GM10248 (cell line): ENCODE data around the gene KDM5B.

Source experiments
- CTCF ChIA-PET: fragments of 300-600 bp; sonication (Branson Sonifier 250); formaldehyde crosslinking; extraction: SDS; loops from one replicate; lab custom pipeline; 2021; ENCODE audit warnings: antibody characterized with exemption; lab: Yijun Ruan, JAX
- POLR2A ChIA-PET: fragments of 350-650 bp; sonication (Branson Sonifier 250); formaldehyde crosslinking; extraction: SDS; loops from one replicate; lab custom pipeline; 2020; ENCODE audit warnings: antibody characterized with exemption; lab: Yijun Ruan, JAX
- DNase-seq: peaks from one replicate; pipeline ENCODE4 v3.0.0; 2012; ENCODE audit errors: extremely low spot score
- TF ChIP-seq, protein P1 (sequence below): IDR thresholded peaks from 2 replicates; pipeline ENCODE4 v1.5.1; 2012; ENCODE audit warnings: mild to moderate bottlenecking, low read depth; ENCODE audit errors: extremely low read depth, missing control alignments, control extremely low read depth

The KDM5B gene

DNA sequence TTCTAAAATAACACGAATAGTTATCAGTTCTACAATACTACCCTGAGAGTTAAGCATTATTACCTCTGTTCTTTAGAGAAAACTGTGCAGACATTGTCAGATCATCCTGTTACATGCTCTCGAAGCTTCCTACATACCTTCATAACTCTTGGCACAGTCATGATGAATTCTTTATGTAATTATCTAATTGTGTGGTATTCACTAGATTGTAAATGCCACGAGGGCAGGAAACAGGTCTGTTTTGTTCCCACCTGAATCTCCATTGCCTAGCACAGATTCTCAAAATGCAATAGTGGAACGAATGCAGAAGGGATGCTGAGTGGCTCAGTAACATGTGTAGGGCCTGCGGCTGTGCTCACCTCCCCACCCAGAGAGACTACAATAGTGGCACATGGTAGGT is 101.4 kb downstream of the KDM5B start:
- CTCF ChIA-PET, result no interaction called here
- POLR2A ChIA-PET, result no interaction called here
- no peak for DNase-seq
- TF ChIP-seq, protein P1, sequence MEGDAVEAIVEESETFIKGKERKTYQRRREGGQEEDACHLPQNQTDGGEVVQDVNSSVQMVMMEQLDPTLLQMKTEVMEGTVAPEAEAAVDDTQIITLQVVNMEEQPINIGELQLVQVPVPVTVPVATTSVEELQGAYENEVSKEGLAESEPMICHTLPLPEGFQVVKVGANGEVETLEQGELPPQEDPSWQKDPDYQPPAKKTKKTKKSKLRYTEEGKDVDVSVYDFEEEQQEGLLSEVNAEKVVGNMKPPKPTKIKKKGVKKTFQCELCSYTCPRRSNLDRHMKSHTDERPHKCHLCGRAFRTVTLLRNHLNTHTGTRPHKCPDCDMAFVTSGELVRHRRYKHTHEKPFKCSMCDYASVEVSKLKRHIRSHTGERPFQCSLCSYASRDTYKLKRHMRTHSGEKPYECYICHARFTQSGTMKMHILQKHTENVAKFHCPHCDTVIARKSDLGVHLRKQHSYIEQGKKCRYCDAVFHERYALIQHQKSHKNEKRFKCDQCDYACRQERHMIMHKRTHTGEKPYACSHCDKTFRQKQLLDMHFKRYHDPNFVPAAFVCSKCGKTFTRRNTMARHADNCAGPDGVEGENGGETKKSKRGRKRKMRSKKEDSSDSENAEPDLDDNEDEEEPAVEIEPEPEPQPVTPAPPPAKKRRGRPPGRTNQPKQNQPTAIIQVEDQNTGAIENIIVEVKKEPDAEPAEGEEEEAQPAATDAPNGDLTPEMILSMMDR, result no peak

DNA sequence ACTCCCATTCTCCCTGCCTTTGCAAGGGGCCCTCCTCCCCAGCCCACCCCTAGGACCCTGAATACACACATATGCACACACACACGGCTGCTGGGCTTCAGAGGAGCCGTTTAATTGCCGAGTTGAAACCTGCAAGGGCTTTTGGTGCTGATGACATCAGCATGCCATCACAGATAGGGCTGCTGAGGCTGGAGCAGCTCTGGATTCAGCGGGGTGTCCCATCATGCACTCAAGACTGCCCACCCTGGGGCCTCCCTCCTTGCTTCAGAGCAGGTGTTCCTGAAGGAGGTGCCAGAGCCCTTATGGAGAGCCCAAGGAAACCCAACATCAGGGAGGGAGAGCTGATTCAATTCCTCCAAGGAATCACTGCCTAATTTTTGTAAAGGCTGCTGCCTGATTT is 103.6 kb downstream of the KDM5B start:
- TF ChIP-seq, protein P1, result no peak
- DNase-seq, result no peak
- ChIA-PET POLR2A (no interaction called here), CTCF (interaction anchor here (1.0 kb wide), 1 partner anchor 14 kb away, joined by 3 read pairs; no protein-coding TSS in a partner anchor)

DNA sequence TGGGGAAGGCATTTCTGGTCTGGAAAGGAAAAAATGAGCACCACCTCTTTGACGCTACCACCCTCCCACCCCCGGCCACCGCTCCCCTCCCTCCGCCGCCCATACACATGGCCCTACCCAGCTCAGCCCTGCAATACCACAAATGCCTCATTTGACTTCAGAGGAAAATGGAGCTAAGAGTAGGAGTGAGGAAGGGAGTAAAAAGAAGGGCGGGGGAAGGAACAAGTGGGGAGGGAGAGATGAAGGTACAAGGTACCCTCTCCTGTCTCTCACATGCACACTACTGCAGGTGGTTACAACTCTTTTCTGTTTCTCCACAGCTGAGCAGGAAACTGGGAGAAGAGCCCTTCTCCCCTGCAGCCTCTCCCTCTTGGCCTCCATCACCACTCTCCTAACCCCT is 105.0 kb downstream of the KDM5B start:
- CTCF ChIA-PET, result interaction anchor here (1.0 kb wide), 2 partner anchors 9 to 10 kb away, joined by 3 read pairs; no protein-coding TSS in a partner anchor
- no peak for DNase-seq

DNA sequence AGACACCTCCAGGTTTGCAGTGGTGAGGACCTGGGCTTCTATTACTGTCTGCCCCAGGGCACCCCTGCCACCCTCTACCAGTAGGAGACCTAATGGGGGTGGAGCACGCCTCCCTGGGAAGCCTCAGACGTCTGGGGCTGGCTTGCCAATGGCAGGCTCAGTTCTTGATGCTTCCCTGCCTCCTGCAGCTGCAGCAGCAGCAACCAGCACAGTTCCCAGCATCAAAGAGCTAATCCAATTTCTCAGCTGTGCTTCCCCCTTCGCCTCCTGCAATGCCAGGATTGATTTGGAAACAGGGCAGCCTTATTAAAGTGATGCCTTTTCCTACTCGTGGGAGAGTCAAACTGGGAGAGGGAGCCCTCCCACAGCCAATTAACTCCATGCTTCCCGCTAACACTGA is 106.1 kb downstream of the KDM5B start:
- ChIA-PET CTCF (interaction anchor here (1.2 kb wide), 1 partner anchor 11 kb away, joined by 3 read pairs; no protein-coding TSS in a partner anchor), POLR2A (no interaction called here)
- DNase-seq, result no peak
- TF ChIP-seq, protein P1, result no peak

More for the DNA sequence above, 105.0 kb downstream of the KDM5B start:
- POLR2A ChIA-PET, result no interaction called here
- TF ChIP-seq, protein P1, result no peak

DNA sequence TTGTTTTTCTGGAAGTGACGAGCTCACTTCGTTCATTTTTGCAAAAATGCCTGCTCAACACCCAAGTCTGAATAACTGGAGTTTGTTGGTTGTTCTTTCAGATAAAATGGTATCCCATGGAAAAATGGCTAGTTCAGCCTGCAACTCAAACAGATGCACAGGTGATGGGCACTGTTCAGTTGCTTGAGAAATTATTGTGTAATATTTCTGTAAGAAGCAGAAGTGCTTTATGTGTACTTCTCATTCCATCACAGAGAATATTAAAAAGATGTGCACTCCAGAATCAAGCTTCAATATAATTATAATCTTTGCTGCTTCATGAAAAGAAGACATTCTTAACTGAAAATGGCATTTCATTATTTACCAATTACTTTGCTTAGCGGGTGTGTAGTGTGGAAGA is 107.0 kb downstream of the KDM5B start:
- ChIA-PET CTCF (interaction anchor here (1.2 to 1.3 kb wide), 3 partner anchors 12 to 508 kb away, joined by 3 read pairs; partner anchors contain the start of gene LGR6), POLR2A (no interaction called here)
- TF ChIP-seq, protein P1, result no peak
- DNase-seq, result no peak

DNA sequence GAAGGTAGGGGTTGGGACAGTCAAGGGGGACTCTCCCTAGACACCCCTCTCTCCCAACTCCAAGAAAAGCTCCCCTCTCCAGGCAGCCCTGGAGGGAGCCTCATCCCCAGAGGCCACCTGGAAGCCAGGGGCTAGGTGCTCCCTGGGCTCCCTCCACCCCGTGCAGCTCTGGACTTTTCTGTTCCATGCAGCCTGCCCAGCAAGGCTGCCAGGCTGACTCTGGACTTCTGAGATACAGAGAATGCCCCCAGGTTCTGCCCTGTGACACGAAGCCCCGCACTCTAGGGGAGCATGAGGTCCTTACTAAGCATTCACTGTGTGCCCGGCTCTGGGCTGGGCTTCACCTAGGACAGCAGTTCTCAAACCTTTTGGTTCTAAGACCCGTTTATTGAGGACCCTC is 108.2 kb downstream of the KDM5B start:
- ChIA-PET POLR2A (no interaction called here), CTCF (interaction anchor here (1.1 to 3.0 kb wide), 7 partner anchors 12 to 507 kb away, joined by 3 to 7 read pairs (median 3); partner anchors contain the start of gene LGR6)
- TF ChIP-seq, protein P1, result no peak
- no peak for DNase-seq
